Stomach (tissue), 9 donors: ENCODE results near the gene ASAH2. TPM values are rescaled to one million over a fixed set of nuclear protein-coding genes. Genes with fewer than 3 reads are reported as not detected.
A peak's percentile ranks its signal among the peaks of the same experiment; 100 is the strongest.
"Not testable (repeated sequence)": the region's sequence is repeated elsewhere in the genome, so short reads cannot be mapped to it uniquely, and the experiment has no call there.

ENCODE experiments used
- DNase-seq, 2 donors: peaks; one replicate each; pipeline versions ENCODE4 v3.0.0 to v3.0.0-alpha.2; 2013 to 2019
- H3K27ac ChIP-seq, 5 donors: fragments of 200-600 bp in 4 of 5; sonication (generic) in 4 of 5; one replicate each; pipeline ENCODE4 v1.5.1; 2013 to 2019; ENCODE audit warnings: mild to moderate bottlenecking in 1 of 5, moderate library complexity in 1 of 5
- H3K27me3 ChIP-seq, 3 donors: fragments of 200-600 bp; sonication (generic); one replicate each; pipeline ENCODE4 v1.5.1; 2017 to 2019; ENCODE audit warnings: mixed run types in 1 of 3
- H3K36me3 ChIP-seq, 4 donors: fragments of 200-600 bp; sonication (generic); 1 replicate in 3 of 4; 2 replicates in 1 of 4; pipeline ENCODE4 v1.5.1; 2016 to 2019
- H3K4me1 ChIP-seq, 4 donors: fragments of 200-600 bp; sonication (generic); one replicate each; pipeline ENCODE4 v1.5.1; 2016 to 2019
- H3K4me3 ChIP-seq, 4 donors: fragments of 200-600 bp; sonication (generic) in 3 of 4; one replicate each; pipeline ENCODE4 v1.5.1; 2016 to 2019; ENCODE audit warnings: mild to moderate bottlenecking in 1 of 4
- H3K9me3 ChIP-seq, 4 donors: fragments of 200-600 bp; sonication (generic); one replicate each; pipeline ENCODE4 v1.5.1; 2016 to 2019
- CTCF ChIP-seq, 7 experiments: fragments of 450-650 bp in 4 of 7; fragments of 200-600 bp in 3 of 7; sonication (generic) in 3 of 7; IDR thresholded peaks; one replicate each; pipeline ENCODE4 v1.5.1; 2016 to 2019; ENCODE audit warnings: antibody characterized with exemption in 7 of 7, control low read depth in 2 of 7, mild to moderate bottlenecking in 1 of 7
- EP300 ChIP-seq: sonication (generic); formaldehyde crosslinking; IDR thresholded peaks from one replicate; pipeline ENCODE4 v1.6.1; 2017; ENCODE audit warnings: antibody characterized with exemption
- POLR2A ChIP-seq, 4 donors: fragments of 450-650 bp; IDR thresholded peaks; one replicate each; pipeline ENCODE4 v1.6.1; 2016; ENCODE audit warnings: antibody characterized with exemption in 4 of 4, control low read depth in 2 of 4, mild to moderate bottlenecking in 1 of 4, moderate library complexity in 1 of 4
- POLR2AphosphoS5 ChIP-seq, 3 donors: sonication (generic); formaldehyde crosslinking; IDR thresholded peaks; one replicate each; pipeline ENCODE4 v1.6.1; 2016; ENCODE audit warnings: antibody characterized with exemption in 3 of 3
- WGBS, 5 donors: extraction: QIAGEN DNeasy Blood & Tissue Kit in 3 of 5; methylation state at CpG; one replicate each; pipeline versions ENCODE4 v1.1.5 to v1.1.7; 2013 to 2018; 5-methylcytosine and 5-hydroxymethylcytosine counted together
- intact Hi-C: fragments of 100-400 bp; cut with DNase I; formaldehyde crosslinking; loops from one replicate; pipeline ENCODE4 v1.15.1; 2023; ENCODE audit warnings: low total_unique reads
- polyA plus RNA-seq, 3 donors: library from polyadenylated mRNA; stranded (reverse); fragments of 200-250 nt; gene quantifications; one replicate each; pipeline ENCODE4 v1.2.3, GENCODE V29; 2013
- total RNA-seq, 5 donors: library from RNA; depleted of rRNA; stranded (reverse); fragments of >200 nt; gene quantifications; one replicate each; pipeline versions ENCODE4 v1.1.0 to v1.2.3, GENCODE V29; 2014 to 2016
- donor health status: healthy with polysubstance abuse.
- donor health status: Bipolar disorder and iron deficiency.
- donor health status: healthy.

ASAH2 gene
- total and polyA plus RNA-seq, 8 donors, result 0.20 to 22.8 (median 0.55) TPM

GRCh38 chr10:50279489-50279888 is 28.2 kb upstream of the ASAH2 start:
- Histone ChIP-seq H3K4me1 (peaks cover 0 to 16% (median 11%) of the 10 kb centered on the region in 4 donors), H3K36me3 (no peaks in the 10 kb centered on the region), H3K27ac (no peak overlapping the region), H3K9me3 (no peaks in the 10 kb centered on the region), H3K4me3 (no peak overlapping the region), H3K27me3 (no peaks in the 10 kb centered on the region)
- intact Hi-C loops, result no loop called here
- DNase-seq, result peak; percentile 16 to 39
- TF ChIP-seq POLR2AphosphoS5 (IDR thresholded peaks at IDR 0.05) (no peak), EP300 (no peak), POLR2A (IDR thresholded peaks at IDR 0.05) (no peak), CTCF (IDR thresholded peaks at IDR 0.05) (no peak)
- 24 to 52% (median 41%) methylated on average over 5 of the region's 5 CpGs for WGBS, 5 donors

- intact Hi-C loops, result no loop called here
- Histone ChIP-seq H3K4me3 (no peak overlapping the region), H3K4me1 (peaks cover 0 to 15% (median 11%) of the 10 kb centered on the region in 4 donors), H3K9me3 (no peaks in the 10 kb centered on the region), H3K27ac (no peak overlapping the region), H3K36me3 (no peaks in the 10 kb centered on the region), H3K27me3 (no peaks in the 10 kb centered on the region)
- WGBS, 5 donors, result 37 to 56% (median 47%) methylated on average over 3 of the region's 3 CpGs
- TF ChIP-seq EP300 (no peak), POLR2A (IDR thresholded peaks at IDR 0.05) (no peak), CTCF (IDR thresholded peaks at IDR 0.05) (peak in 5 of 7 experiments; percentile 6 to 58 (median 44))
- DNase-seq, result peak; percentile 62 to 63
Observed at GRCh38 chr10:50275650-50276235, 24.4 kb upstream of the ASAH2 start.

- Histone ChIP-seq H3K4me1 (no peaks in the 10 kb centered on the region), H3K9me3 (no peaks in the 10 kb centered on the region), H3K36me3 (no peaks in the 10 kb centered on the region), H3K27me3 (no peaks in the 10 kb centered on the region), H3K27ac (no peak overlapping the region), H3K4me3 (no peak overlapping the region)
- DNase-seq, result no peak
- intact Hi-C loops, result no loop called here
- TF ChIP-seq CTCF (IDR thresholded peaks at IDR 0.05) (no peak), POLR2AphosphoS5 (IDR thresholded peaks at IDR 0.05) (no peak), EP300 (no peak), POLR2A (IDR thresholded peaks at IDR 0.05) (no peak)
- 89 to 94% (median 93%) methylated on average over 7 of the region's 7 CpGs for WGBS, 5 donors
Observed at GRCh38 chr10:50272531-50272930, 21.2 kb upstream of the ASAH2 start.

GRCh38 chr10:50271564-50272250 is 20.4 kb upstream of the ASAH2 start:
- H3K4me1 ChIP-seq, result no peaks in the 10 kb centered on the region
- no peaks in the 10 kb centered on the region for H3K36me3 ChIP-seq
- intact Hi-C loops, result no loop called here
- no peaks in the 10 kb centered on the region for H3K27me3 ChIP-seq
- H3K4me3 ChIP-seq, result no peak overlapping the region
- 76 to 81% (median 78%) methylated on average over 3 of the region's 3 CpGs for WGBS, 5 donors
- no peaks in the 10 kb centered on the region for H3K9me3 ChIP-seq
- H3K27ac ChIP-seq, result no peak overlapping the region
- DNase-seq, result no peak
- no peak for TF ChIP-seq CTCF (IDR thresholded peaks at IDR 0.05)
- no peak for TF ChIP-seq POLR2A (IDR thresholded peaks at IDR 0.05)
- no peak for TF ChIP-seq POLR2AphosphoS5 (IDR thresholded peaks at IDR 0.05)
- TF ChIP-seq EP300, result no peak

- H3K4me1 ChIP-seq, DNase-seq, H3K27ac ChIP-seq, intact Hi-C loops, H3K36me3 ChIP-seq, H3K9me3 ChIP-seq, H3K27me3 ChIP-seq, H3K4me3 ChIP-seq: not testable (repeated sequence)
- 78 to 87% (median 82%) methylated on average over 3 of the region's 3 CpGs for WGBS, 5 donors
Observed at GRCh38 chr10:50267877-50268276, 16.6 kb upstream of the ASAH2 start.

- WGBS, 5 donors, result 37 to 75% (median 70%) methylated on average over 10 of the region's 10 CpGs
- H3K27me3 ChIP-seq, result not testable (repeated sequence)
- peak in 1 of 2 donors; percentile 27 for DNase-seq
Observed at GRCh38 chr10:50262625-50263024, 11.3 kb upstream of the ASAH2 start.

More at GRCh38 chr10:50262625-50263024, 11.3 kb upstream of the ASAH2 start:
- intact Hi-C loops, H3K27ac ChIP-seq, H3K9me3 ChIP-seq, H3K4me1 ChIP-seq, H3K4me3 ChIP-seq, H3K36me3 ChIP-seq: not testable (repeated sequence)
